Activated CD4-positive, alpha-beta T cell treated with anti-CD3 and anti-CD28 coated beads for 1 hour (primary cell): ENCODE measurements around the gene BCR.

Experiments
- DNase-seq: peaks from one replicate; pipeline ENCODE4 v3.0.0-alpha.2; 2020

BCR gene

DNA sequence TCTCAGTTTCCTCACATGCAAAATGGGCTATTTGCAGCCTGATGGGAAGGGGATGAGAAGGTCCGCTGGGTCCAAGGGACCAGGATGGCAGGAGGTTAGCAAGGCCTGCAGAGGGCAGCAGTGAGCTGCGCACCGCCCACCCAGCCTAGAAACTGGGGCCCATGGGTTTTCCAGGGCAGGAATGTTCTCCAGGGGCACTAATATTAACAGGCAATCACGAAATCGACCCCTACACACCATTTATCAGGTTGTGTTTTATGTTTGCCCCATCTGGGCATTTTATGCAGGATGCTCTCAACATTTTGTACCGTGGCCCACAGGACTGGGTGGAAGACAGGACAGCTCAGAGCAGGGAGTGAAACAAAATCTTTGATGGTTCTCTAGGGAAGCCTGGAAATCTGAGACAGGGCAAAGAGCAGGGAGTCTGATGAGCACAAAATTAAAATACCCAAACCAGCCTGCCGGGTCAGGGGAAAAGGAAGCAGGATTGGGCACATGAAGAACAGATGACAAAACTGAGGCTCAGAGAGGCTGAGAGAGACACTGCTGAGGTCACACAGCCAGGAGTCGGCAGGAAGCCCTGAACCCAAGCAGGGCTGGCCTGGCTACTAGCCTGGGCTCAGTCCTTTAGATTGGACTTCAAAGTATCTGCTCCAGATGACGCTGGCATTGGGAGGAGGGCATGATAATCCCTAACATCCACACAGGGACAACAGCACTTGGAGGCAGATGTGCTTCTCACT lies 1.6 kb upstream of the BCR start:
- peak; percentile 43 for DNase-seq

DNA sequence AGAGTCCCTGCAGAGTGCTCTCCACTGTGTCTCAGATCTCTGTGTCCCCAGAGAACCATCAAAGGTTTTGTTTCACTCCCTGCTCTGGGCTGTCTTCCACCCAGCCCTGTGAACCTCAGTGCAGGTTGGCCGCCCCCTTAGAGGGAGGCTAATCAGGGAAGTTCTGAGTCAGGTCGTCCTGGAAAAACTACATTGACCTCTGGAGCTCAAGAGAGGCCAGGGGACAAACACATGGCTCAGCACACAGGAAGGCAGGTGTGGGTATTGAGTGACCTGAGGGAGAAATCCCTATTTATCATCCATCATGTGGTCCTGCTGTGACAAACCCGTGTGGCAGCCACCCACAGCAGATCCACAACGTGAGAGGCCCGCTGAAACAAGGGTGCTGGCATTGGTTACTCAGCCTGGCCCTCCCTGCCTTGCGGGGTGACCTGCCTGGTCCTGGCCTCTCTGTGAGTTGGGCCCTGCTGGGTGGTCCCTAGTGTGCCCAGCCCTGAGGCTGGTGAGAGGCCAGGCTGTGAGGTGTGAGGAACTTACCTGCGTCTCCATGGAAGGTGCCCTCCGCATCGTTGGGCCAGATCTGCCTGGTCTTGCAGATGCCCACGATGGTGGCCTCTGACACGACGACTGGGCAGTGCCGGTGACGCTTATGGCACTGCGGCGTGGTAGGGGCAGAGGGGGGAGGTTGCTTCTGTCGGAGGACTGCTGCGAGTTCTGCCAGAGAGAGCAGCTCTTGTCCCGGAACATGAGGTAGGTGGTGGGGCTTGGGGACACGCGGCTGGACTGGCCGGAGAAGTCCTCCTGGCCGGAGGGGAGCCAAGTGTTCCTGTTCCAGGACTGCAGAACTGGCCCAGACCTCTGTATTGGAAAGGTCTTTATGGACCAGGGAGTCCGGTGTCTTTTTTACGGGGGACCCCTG lies 669 bp upstream of the BCR start:
- no peak for DNase-seq

DNA sequence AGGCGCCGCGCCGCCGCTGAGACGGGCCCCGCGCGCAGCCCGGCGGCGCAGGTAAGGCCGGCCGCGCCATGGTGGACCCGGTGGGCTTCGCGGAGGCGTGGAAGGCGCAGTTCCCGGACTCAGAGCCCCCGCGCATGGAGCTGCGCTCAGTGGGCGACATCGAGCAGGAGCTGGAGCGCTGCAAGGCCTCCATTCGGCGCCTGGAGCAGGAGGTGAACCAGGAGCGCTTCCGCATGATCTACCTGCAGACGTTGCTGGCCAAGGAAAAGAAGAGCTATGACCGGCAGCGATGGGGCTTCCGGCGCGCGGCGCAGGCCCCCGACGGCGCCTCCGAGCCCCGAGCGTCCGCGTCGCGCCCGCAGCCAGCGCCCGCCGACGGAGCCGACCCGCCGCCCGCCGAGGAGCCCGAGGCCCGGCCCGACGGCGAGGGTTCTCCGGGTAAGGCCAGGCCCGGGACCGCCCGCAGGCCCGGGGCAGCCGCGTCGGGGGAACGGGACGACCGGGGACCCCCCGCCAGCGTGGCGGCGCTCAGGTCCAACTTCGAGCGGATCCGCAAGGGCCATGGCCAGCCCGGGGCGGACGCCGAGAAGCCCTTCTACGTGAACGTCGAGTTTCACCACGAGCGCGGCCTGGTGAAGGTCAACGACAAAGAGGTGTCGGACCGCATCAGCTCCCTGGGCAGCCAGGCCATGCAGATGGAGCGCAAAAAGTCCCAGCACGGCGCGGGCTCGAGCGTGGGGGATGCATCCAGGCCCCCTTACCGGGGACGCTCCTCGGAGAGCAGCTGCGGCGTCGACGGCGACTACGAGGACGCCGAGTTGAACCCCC lies 798 bp downstream of the BCR start:
- no peak for DNase-seq

DNA sequence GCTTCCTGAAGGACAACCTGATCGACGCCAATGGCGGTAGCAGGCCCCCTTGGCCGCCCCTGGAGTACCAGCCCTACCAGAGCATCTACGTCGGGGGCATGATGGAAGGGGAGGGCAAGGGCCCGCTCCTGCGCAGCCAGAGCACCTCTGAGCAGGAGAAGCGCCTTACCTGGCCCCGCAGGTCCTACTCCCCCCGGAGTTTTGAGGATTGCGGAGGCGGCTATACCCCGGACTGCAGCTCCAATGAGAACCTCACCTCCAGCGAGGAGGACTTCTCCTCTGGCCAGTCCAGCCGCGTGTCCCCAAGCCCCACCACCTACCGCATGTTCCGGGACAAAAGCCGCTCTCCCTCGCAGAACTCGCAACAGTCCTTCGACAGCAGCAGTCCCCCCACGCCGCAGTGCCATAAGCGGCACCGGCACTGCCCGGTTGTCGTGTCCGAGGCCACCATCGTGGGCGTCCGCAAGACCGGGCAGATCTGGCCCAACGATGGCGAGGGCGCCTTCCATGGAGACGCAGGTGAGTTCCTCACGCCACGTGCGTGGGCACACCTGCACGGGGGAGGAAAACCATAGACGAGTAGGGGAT lies 1.5 kb downstream of the BCR start:
- no peak for DNase-seq

DNA sequence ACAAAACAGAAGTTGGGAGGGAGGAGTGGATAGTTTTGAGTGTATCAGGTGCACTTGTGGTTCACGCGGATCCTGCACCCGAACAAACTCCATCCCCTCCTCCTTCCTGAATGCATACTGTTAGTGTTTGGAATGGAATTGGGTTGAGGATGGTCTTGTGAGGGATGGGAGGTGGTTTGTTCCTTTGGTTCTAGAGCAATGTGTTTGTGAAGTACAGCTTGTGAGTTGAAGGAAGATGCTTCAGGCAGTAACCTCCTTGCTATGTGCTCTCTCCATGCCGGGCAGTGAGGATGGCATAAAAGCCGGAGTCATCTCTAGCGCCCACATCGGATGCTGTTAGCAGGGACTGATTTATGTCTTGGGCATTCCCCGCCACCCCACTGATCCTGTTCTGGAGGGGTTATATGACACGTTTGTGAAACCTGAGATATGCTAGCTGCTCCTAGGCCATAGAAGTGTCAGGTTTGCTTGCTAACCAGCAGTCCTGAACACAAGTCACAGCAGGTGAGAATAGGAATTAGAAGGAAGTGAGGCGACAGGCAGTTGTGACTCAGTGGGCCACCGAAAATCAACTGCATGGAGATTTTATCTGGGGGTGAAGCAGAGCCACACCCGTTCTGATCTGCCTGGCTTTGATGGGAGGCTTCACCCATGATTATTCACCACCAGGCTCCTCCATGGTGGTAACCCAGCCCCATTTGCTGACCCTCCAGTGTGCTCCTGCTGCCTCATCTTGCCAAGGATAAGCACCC lies 2.2 kb downstream of the BCR start:
- peak; percentile 21 for DNase-seq

DNA sequence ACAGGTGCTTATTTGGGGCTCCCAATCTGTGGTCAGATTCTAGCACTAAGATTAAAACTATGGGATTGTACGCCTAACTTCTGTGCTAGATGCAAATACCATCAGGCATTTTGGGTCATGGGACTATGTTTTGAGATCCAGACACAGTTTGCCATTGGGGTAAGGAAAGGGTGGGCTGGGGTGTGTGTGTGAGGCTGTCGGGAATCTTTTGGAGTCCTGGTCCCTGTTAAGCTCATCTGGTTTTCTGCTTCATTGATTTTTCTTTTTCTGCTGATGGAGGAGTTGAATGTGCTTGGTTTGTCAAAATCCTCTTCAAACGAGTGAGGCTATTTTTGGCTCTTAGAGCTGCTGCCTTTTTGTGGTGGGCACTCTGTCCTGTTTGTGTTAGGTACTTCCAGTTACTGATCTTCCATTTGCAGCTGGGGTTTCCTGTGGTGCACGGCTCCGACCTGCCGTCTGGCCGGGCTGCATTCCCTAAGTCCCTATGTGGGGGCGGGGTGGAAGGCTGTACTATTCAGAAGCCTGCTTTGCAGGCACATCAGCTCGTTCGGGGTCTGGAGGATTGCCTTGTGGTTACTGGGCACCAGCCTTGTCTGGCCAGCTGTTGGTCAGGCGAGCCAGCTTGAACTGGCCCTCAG lies 2.9 kb downstream of the BCR start:
- DNase-seq, result no peak

DNA sequence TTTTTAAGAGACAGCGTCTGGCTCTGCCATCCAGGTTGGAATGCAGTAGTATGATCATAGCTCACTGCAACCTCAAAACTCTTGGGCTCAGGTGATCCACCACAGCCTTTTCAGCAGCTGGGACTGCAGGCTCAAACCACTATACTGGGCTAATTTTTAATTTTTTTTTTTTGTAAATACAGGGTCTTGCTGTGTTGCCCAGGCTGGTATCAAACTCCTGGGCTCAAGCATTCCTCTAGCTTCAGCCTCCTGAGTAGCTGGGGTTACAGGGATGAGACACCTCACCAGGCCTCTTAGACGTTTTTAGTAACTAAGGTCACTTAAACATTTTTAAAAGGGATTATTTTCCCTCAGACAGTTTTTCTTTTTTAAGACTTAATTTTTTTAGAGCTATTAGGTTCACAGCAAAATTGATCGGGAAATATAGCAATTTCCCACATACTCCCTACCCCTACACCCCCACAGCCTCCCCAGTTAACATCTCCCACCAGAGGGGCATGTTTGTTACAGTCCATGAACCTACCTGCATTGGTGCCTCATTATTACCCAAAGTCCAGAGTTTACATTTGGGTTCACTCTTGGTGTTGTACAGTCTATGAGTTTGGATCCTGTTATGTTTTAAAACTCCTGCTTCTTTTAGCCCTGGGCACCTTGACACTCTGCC lies 3.9 kb downstream of the BCR start:
- DNase-seq, result no peak

DNA sequence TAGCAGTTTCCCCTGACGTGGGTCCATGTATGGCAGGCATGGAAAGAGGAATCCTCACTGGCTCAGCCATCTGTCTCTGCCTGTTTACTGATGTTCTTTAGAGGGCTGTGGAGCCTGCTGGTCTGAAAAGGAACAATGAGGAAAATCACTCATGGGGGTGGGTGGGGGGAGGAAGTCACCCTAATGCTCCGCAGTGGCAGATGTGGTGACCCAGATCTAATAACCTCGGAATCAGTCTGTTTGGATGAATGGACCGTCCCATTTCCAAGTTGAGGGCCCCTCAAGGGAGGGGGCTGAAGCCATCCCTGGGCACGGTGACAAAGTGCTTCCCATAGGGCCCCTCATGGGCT lies 4.4 kb downstream of the BCR start:
- no peak for DNase-seq

DNA sequence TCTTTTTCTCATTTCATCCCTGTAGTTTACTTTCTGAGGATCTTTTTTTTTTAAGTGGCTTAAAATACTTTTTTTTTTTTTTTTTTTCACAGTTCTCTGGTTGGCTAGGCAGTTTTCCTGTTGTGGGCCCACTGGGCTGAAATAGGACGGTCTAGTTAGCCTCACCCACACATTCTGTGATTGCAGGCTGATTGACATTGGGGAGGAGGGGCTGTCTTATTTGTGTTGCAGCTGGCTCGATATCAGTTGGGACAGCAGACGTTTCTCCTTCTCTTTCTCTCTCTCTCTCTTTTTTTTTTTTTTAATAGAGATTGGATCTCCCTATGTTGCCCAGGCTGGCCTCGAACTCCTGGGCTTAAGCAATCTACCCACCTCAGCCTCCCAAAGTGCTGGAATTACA lies 6.9 kb downstream of the BCR start:
- no peak for DNase-seq

DNA sequence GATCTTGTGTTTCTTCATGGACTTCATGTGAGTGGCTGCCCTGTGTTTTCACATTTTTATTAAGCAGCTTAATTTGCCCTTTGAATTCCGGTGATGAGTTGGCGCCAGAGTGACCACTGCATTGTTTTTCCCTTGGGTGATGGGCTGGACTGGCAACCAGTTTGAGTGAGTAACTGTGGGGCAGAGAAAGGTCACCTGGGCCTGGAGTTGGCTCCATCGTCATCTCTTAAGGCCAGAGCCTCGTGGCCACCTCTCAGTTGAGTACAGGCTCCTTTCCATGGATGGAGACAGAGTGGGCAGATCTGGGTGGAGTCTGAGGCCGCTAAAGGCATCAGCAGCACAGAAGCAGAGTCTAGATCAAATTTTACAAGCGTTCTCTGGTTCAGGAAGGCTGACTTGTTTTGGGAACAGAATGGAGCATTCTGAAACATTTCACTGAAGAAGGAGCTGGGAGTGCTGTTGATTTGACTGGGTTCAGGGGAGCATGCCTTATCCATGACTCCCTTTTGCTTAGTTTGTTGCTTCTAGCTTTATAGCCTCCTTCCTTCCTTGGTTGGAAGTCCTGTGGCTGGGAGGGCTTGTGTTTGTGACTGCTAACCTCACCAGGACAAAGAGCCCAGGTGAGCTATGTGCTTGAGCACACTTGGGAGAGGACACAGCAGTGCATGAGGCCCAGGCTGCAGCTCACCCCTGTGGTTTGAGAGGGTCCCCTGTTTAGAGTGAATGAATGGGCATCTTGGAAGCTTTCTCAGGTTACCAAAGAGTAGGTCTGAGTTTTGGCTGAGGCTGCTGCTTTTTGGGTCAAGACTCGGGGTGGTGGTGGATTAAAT lies 7.8 kb downstream of the BCR start:
- DNase-seq, result no peak

DNA sequence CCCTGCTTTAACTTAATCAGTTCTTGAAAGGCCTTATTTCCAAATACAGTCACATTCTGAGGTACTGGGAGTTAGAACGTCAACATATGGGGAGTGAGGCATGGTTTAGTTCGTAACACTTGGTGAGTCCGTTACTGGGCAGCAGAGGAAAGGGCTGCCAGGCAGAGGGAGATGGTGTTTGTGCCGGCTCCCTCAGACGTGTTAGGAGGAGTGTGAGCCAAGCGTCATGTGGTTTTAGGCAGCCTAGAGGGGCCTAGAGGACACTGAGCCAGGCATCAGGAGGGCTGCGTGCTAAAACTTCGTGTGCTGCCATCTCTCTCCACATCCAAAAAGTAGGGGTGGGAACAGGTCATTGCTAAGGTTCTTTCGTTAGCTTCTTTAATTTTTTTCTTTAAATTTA lies 10.2 kb downstream of the BCR start:
- DNase-seq, result no peak

DNA sequence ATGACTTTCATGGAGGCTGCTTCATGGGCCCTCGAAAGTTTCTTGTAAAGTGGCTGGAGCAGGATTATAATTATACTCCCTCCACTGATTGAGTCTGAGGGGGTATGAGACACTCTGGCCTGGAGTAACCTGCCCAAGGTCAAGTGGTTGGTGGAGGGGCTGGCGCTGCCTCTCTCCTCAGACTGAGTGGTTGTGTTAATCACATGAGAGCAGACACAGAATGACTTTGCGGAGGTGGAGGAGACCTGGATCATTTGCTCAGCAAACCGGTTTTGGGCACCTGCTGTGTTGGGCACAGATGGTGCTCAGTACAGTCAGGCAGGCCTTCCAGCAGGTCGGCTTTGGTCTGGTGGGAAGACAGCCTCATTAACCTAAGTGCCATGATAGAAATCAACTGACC lies 11.8 kb downstream of the BCR start:
- DNase-seq, result no peak

DNA sequence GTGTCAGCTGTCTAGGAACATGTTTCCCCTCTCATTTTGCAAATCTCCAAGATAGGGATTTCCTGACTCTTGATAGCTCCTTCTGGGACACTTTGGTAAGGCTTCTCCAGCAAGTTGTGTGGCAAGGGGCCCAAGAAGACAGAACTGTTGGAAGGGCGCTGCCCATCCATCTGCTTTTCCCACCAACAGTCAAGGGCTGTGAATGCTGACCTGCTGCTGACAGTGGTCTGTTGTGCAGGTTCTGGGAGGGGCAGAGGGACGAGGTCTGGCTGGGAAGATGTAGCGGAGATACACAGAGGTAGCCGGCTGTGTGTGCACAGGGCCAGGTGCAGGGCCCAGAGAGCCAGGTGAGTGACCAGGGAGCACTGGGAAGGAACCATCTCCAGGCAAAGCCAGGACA lies 12.2 kb downstream of the BCR start:
- DNase-seq, result no peak

DNA sequence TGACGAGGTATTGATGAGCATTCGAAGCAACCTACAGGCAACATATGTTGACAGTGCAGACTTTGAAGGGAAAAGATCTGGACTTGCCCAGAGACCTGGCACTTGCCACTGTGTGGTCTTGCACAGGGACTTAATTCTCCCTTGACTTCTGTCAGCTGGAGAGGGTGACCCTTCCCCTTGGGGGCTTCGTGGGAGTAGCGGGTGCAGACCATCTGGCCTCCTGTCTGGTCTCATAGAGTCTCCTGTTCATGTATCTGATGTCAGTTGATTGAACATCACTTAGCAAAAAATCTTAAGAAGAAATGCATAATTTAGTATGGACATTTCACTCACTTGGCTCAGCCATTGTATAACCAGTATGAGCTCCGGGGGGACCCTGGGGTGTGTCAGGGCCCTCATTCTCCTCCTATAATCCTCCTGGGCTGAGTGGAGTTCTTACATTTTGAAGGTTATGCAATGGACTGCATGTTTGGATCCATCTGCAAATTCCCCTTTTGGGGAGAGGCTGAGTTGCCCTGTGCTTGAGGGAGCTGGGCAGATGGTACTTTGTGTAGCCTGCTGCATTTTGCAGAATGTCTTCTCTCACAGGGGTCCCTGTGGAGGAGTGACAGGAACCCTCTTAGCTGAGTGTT lies 13.0 kb downstream of the BCR start:
- no peak for DNase-seq

DNA sequence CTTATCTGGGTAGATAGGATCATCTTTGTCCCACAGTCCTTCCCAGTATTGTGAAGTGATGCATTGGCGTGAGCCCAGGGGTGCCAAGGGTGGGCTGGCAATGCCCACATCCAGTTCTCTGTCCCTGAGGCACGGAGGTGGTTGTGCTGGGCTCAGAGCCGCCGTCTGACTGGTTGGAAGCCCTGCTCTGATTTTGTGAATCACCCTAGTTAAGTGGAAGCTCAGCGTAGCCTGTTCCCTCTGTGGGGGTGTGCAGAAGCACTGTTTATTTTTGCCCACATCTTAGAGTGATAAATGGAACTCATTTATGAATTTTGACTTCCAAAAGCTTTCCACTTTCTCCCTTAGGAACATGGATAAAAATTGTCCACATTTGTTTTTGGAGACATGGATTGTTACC lies 13.6 kb downstream of the BCR start:
- no peak for DNase-seq

DNA sequence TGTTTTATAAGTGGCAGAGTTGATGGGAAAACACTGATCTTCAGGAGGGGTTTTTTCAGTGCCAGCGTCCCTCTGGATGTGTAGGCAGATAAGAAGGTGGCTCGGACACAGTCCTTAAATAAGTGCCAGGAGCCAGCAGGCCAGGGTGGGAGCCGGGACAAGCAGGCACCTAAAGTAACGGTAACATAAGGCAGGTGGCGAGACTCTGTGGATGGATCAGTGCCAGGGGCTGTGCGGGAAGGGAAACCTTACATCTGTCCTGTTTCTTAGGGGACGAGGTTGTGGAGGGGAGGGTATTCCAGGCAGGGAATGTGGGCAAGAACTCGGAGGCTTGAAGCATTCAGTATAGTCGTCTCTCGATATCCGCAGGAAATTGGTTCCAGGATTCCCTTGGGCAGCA lies 15.9 kb downstream of the BCR start:
- no peak for DNase-seq

DNA sequence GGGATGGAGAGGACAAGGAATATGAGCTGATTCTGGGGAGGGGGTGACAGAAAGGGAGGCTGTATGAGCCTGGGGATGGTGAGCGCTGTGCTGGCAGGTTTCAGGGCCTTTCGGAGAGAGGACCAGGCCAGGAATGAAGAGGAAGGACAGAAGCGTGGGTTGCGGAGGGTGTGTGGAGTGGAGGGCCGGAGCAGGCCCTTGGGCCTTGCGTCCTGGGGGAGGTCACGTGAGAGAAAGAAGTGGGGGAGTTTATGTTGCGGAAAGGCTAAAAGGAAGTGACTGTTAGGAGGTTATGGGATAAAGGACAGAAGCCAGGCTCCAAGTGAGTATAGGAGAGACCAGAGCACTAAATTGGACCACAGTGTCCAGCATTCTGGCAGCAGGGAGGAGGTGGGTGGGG lies 17.5 kb downstream of the BCR start:
- no peak for DNase-seq

DNA sequence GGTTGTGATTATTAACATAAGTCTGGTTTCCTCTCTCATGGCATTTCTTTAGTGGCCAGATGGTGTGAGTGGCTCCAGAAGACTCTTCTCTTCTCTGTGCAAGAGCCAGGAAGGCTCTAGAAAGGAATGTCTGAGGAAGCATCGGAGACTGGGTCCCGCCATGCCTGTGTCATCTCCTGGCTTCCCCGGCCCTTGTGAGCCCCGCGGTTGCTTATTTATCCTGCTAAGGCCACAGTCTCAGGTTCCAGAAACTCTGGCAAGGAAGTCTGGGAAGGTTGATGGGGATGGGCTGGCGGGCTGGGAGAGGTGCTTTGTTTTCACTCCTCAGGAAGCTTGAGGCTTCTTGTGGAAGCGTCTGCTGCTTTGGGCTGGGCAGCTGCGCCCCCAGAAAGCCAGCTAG lies 18.9 kb downstream of the BCR start:
- no peak for DNase-seq

DNA sequence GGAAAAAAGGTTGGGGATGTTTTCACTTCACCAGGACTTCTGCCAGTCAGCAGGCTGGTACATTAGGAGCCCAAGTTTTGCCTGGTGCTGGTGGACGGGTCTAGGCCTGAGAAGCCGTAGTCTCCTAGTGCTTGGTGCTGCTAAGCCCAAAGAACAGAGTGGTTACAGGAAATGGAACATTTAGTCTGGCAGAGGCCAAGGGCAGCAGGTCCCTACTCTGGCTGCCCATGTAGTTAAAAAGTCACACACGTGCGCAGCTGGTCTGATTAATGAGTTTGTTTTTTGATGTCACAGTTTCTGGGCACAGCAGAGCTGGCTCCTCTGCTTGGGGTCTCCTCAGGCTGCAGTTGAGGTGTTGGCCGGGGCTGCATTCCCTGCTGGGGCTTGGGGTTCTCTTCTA lies 20.6 kb downstream of the BCR start:
- DNase-seq, result no peak
